Measurements from ENCODE around the gene DIABLO.

DNA sequence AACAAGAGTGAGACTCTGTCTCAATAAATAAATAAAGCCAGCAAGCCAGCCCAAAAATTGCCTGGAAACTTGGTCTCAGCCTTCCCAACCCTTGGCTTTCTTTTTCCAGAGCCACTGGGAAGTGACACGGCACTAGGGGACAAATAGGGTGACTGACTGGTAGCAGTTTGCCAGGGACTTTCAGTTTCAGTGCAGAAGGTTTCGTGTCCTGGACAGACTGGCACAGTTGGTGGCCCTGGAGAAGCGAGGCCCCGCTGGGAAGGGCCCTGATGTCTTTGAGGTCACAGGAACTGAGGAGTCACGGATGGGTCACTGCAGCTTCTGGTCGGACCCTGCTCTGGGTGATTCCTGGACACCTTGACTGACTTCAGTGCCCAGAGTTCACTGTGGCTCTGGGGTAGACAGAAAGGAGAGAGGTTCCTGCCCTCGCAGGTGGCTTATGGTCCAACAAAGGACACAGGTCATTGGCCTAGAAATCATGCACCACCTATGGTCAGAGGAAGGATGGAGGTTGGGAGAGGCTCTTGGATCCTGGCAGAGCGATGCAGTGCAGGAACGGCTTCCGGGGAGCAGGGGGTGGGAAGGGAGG is 40.3 kb downstream of the DIABLO start:
- TF ChIP-seq, protein P1, sequence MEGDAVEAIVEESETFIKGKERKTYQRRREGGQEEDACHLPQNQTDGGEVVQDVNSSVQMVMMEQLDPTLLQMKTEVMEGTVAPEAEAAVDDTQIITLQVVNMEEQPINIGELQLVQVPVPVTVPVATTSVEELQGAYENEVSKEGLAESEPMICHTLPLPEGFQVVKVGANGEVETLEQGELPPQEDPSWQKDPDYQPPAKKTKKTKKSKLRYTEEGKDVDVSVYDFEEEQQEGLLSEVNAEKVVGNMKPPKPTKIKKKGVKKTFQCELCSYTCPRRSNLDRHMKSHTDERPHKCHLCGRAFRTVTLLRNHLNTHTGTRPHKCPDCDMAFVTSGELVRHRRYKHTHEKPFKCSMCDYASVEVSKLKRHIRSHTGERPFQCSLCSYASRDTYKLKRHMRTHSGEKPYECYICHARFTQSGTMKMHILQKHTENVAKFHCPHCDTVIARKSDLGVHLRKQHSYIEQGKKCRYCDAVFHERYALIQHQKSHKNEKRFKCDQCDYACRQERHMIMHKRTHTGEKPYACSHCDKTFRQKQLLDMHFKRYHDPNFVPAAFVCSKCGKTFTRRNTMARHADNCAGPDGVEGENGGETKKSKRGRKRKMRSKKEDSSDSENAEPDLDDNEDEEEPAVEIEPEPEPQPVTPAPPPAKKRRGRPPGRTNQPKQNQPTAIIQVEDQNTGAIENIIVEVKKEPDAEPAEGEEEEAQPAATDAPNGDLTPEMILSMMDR (IDR thresholded peaks at IDR 0.05; ENCODE audit: insufficient read depth, low read depth, low read length), result no peak
- no peak for TF ChIP-seq EZH2 (IDR thresholded peaks at IDR 0.05; ENCODE audit: insufficient read depth, low read length)

Data from astrocyte (in vitro differentiated cells and primary cell).